CD4-positive, alpha-beta T cell treated with Interleukin-15 for 1 hour (primary cell): ENCODE measurements around the gene SDK1.
"Not testable (repeated sequence)": the region's sequence is repeated elsewhere in the genome, so short reads cannot be mapped to it uniquely, and the experiment has no call there.

Source experiments
- DNase-seq: peaks from one replicate; pipeline ENCODE4 v3.0.0-alpha.2; 2020

SDK1 gene

DNA sequence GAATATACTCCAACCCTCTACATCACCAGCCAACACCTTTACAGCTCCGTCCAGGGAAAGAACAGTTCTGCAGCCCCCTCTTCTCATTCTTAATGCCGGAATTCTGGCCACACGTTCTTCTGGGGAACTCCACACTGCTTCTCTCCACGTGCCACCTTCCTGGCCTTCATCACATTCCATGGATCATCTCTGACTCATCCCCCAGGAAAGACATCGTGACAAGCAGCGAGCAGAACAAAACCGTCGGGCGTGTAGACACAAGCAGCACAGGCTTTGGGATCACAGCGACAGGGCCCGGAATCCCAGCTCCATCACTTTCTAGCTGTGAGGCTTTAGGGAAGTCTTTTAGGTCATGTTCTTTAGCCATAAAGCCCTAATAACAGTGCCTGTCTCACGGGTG lies 790.7 kb downstream of the SDK1 start:
- DNase-seq = no peak

- no peak for DNase-seq
These were observed 792.0 kb downstream of the SDK1 start for GRCh38 chr7:4093035-4093434.

DNA sequence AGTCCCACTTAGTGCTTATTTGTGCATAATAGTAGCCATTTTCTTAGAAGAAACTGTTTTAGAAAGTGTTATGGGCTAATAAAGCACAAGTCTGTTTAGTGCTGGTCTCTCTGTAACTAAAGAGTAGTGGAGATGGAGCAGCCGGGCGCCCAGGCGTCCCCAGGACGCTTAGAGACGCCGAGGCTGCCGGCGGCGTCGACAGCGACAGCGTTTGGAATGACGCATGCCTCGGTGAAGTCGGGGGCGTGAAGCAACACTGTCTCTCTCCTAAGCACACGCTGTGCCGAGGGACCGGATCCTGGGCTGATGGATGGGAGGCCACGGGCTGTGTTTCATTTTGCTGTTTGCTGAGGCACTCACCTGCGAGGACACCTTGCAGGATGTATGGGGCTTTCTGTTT lies 792.4 kb downstream of the SDK1 start:
- DNase-seq = no peak

DNA sequence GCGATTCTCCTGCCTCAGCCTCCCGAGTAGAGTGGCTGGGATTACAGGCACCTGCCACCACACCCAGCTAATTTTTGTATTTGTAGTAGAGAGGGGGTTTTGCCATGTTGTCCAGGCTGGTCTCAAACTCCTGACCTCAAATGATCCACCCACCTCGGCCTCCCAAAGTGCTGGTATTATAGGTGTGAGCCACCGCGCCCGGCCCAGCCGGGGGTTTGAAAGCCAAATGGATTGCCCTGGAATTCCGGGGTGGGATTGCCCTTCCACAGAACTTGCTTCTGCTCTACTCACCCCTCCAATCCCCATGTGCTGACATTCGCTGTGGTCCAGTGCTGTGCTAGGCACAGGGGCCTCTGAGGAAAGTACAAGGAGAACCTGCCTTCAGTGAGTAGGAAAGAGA lies 793.1 kb downstream of the SDK1 start:
- DNase-seq = not testable (repeated sequence)

- no peak for DNase-seq
These were observed 796.1 kb downstream of the SDK1 start for GRCh38 chr7:4097001-4097609.

DNA sequence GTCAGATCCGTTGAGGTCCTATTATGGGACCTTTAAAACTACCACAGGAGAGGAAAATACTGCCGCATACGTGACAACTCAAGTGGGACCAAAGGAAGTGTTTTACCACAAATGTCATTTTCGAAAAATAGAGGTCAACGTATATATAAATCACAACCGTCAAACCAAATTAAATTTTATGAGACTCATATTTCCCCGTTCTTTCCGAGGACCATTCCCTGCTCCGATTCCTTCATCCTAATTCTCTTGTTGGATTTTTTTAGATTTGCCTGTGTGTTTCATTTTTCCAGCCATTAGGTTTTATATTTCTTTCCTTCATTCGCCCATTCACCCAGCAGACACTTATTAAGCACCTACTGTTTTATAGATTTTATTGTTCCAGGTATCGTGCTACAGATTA lies 797.1 kb downstream of the SDK1 start:
- no peak for DNase-seq

DNA sequence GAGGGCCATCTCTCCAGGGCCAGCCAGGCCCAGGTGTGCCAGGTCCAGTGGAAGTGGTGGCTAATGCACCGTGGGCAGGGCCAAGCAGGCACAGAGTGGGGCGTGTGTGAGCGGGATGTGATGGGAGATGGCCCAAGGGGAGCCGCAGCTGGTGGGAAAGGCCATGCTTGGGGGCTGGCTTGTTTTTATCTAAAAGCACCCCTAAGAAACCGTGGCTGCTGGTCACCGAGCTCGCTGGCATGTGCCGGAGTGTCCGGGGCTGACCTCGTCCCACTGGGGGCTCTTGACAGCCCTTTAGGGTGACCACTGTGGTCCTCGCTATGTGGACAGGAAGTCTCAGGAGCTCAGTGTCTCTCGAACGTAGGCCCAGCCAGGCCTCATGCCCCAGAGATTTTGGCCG lies 798.6 kb downstream of the SDK1 start:
- DNase-seq = no peak

- DNase-seq = no peak
These were observed 799.1 kb downstream of the SDK1 start for GRCh38 chr7:4100148-4100547.

DNA sequence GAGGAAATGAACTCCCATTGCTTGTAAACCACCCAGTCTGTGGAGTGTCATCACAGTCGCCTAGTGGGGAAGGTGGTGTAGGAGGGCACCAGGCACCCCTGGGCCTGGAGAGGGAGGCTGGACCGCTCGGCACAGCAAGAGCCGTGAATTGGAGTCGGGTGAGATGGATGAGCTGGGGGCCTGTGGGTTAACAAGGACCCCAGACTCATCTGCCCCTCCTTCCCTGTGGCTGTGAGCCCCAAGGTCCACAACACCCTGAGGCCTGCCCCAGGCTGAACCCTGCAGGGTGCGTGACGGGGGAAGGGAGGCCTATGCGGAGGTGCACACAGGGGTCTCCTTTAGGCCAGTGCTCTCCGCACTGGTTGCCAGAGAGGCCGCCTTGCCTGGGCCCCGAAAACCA lies 799.6 kb downstream of the SDK1 start:
- DNase-seq = no peak

- no peak for DNase-seq
These were observed 801.3 kb downstream of the SDK1 start for GRCh38 chr7:4102231-4102841.

DNA sequence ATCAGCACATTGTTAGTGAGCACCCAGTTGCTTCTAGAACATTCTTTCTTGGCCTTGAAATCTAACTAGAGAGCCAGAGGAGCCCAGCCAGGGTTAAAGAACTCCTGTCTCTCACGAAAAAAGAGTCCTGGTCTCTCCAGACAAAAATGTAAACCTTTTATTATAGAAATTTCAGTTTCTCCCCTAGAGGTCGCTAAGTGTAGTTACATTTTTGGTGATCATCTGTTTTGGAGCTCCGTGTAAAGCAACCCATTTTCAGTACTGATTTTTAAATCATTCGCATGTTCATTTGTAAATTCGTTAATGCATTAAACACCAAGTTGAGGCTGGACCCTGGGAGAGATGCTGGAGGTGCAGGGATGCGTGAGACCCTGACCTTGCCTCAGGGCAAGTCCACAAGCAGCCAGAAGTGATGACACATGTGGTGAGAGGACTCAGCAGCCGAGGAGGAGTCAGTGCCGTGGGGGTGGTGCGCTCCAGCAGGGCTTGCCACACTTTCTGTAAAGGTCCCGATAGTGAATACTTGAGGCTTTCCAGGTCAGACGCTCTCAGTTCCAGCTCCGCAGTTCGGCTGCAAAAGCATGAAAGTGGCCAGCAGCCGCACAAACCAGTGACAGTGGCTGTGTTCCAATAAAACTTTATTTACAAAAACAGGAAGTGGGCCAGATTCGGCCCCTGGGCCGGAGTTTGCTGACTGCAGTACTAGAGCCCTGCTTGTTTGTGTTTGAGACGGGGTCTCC lies 802.5 kb downstream of the SDK1 start:
- DNase-seq = no peak

- DNase-seq = no peak
These were observed 806.8 kb downstream of the SDK1 start for GRCh38 chr7:4107839-4108238.

- DNase-seq = no peak
These were observed 807.9 kb downstream of the SDK1 start for GRCh38 chr7:4108951-4109350.

DNA sequence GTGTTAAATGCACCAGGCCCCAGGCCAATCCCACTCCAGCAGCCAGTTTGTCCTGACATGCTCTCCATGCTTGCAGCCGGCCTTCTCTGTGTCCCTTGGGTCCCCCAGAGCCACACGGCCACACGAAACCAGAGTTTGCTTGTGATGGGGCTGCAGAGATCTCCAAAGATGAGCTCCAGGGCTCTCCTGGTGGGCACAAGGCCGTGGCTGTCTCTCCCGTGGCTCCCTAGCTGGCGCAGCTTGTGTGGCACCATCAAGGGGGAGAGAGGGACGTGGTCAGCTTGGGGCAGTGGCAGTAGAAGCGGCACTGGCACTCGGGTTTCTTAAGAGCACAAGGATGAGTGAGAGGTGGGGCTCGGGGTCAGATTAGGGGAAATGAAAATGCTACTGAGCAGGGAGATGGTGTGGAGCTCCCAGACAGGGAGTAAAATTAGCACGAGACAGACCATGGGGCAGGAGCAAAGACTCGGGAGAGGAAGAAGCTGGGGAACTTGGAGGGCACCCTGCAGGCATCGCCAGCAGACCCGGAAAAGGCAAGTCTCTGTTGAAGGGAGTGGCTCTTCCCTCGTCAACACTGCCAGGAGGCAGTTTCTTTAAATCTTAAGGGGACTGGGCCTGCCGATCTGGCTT lies 808.5 kb downstream of the SDK1 start:
- no peak for DNase-seq

GRCh38 chr7:4110438-4110837 lies 809.4 kb downstream of the SDK1 start:
- DNase-seq = no peak

DNA sequence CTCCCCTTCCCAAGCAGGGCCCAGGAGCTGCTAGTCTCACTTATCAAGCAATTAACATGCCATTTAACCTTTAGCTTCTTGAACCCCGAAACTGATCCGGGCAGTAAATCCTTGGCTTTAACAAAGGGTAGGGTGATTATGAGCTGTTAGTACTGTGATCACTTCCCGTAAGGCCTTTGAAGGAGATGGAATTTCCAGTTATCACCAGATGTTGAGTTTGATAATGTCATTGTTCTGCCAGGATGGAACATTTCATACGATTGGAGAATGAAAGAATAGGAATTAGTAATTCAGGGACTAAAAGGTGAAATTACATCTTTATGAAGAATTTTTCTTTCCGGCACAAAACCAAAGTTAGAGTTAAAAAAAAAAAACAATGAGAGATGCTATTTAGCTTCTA lies 810.1 kb downstream of the SDK1 start:
- no peak for DNase-seq

- no peak for DNase-seq
These were observed 812.2 kb downstream of the SDK1 start for GRCh38 chr7:4113271-4113670.

DNA sequence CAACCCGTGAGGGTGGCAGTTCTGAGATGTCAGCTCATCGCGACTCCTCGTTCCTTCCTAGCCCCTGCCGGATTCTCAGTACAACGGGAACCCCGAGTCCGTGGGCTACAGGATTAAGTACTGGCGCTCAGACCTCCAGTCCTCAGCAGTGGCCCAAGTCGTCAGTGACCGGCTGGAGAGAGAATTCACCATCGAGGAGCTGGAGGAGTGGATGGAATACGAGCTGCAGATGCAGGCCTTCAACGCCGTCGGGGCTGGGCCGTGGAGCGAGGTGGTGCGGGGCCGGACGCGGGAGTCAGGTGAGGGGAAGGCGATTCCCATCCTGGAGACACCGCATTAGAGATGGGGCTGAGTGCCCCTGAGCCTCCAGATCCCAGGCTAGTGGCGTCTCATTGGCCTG lies 812.9 kb downstream of the SDK1 start:
- no peak for DNase-seq

GRCh38 chr7:4115442-4115841 lies 814.4 kb downstream of the SDK1 start:
- DNase-seq = no peak

DNA sequence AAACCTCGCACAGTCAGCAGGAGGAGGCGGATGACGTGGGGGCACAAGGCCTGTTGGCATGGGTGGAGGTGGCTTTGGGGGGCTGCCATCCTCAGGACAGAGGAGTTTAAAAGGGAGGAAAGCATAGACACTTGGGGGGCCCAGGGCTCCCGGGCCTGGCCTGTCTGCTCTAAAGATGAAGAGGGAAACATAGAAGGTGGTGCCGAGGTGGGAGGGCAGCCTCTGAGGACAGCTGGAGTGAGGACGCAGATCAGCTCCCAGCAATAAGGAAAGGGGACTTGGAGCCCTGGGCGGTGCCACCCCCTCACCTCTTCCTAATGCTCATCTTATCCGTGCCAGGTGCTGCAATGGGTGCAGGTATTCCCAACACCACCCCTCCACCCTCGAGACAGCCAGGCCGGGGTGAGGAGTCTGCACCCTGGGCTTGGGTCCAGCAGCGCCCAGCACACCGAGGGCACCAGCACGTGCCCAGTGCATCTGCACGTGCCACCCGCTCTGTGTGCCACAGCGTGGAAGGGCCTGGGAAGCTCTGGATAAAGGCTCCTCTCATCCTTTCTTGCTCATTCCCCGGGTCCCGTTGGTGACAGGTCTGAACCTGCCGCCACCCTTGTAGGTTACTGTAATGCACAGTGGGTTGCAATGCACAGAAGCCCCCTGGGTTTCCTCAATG lies 815.0 kb downstream of the SDK1 start:
- DNase-seq = no peak

- no peak for DNase-seq
These were observed 818.8 kb downstream of the SDK1 start for GRCh38 chr7:4119848-4120247.

- DNase-seq = no peak
These were observed 822.3 kb downstream of the SDK1 start for GRCh38 chr7:4123346-4123745.

DNA sequence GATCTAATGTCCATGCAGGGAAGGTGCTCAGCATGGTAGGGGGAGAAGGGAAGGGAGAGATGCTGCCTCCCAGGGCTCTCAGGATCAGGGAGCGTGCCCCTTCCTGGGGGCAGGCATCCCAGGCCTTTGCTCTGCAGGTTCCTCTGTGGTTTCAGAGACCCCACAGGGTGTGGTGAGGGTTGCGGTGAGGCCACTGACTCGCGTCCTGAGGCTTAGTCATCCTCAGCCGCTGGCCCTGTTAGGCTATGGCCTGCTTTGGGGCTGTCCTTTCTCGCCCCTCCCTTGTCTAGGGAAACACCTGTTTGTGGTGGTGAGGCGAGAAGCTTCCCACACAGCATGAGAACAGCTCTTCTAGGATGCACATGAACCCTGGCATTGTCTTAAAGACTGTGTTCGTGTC lies 822.8 kb downstream of the SDK1 start:
- DNase-seq = no peak
